HPDE6-E6E7 (cell line): ENCODE measurements around the gene AKNAD1.
"Not testable (repeated sequence)": the region's sequence is repeated elsewhere in the genome, so short reads cannot be mapped to it uniquely, and the experiment has no call there.

ENCODE experiments used
- DNase-seq: peaks from one replicate; pipeline ENCODE4 v3.0.0; 2011; ENCODE audit warnings: missing footprints; ENCODE audit errors: extremely low spot score

AKNAD1 gene, protein sequence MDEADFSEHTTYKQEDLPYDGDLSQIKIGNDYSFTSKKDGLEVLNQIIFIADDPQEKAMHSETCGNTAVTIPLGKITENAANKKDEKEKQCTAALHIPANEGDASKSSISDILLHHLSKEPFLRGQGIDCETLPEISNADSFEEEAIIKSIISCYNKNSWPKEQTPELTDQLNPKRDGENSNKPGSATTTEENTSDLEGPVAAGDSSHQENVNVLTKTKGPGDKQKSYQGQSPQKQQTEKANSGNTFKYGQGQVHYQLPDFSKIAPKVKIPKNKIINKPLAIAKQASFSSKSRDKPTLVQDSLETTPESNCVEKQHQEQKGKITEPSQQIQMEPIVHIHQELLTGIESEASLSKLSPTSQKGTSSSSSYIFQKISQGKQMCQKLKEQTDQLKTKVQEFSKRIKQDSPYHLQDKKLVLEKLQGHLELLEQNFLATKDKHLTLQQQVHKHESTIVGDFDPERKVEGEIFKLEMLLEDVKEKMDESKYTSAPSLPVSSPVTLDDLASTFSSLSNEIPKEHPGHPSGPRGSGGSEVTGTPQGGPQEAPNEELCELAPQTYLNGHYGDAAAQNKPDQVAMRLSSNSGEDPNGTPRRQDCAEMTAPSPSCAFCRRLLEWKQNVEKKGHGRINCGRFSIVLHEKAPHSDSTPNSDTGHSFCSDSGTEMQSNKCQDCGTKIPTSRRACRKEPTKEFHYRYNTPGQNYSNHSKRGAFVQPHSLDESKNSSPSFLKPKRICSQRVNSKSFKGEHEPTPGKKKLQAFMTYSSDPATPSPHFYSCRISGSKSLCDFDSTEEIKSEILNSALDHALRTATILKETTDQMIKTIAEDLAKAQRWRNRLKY

DNA sequence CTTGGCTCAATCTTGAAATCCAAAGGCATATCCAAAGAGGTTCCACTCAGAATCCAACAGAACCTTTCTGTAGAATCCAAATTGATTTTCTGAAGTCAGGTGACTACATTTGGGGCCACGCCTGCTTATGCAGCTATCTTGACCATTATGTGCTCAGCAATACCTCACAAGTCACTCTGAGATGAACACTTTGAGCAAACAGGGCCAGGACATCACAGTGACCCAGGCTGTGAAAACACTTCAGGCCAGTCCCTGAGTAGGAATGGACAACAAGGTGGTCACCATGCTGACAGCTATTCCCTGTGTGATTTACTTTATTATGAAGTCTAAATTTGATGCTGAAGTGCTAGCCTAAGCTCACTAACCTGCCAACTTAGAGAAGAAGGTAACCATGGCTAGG lies at the start of gene AKNAD1:
TSS of gene AKNAD1 (minus strand) at position 101 of the 400 bp plus-strand sequence. CDS start 4,430 bp downstream, outside the sequence.
- no peak for DNase-seq

DNA sequence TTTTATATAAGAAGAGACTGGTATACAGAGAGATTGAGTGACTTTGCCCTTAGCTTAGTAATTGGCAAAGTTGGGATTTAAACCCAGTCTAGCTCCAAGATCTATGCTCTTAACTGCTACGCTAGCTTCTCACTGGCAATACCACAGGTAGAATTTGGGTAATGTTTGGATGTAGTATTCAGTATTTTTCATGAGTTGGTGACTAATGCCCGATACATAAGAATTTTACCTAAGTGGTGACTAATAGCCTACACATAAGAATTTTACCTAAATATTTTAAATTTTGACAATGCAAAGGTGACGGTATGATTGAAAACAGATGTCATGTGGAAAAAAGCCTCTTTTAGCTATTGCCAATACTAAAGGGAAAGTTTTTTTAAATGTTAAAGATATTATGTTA lies 44.2 kb upstream of the AKNAD1 start:
- no peak for DNase-seq

DNA sequence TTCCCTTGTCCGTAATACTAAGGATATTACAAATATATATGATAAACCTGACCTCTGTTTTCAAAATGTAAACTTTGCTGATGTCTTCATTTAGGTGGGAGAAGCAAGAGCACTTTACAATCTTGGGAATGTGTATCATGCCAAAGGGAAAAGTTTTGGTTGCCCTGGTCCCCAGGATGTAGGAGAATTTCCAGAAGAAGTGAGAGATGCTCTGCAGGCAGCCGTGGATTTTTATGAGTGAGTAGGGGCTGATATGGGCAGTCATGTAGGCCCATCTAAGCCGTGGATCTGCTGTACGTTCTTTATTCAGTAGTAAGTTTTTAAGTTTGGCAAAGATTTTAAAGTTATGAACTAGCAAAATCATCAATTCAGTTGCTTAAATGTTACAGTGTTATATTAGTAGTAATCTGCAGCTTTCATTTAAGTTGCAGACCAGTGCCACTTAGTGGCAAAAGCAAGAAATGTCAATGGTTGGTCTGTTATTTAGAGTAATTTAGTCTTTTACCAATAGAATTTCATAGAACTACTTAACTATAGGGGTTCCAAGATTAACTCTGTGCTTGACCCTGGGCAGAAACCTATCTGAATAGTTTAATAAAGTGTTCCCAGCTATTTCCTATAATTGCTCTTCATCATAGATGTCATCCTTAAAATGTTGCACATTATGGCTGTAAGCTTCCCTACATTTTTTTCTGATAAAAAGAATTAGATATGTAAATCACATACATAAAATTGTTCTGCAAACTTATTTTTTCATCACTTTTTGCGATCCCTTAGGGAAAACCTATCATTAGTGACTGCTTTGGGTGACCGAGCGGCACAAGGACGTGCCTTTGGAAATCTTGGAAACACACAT lies 41.2 kb upstream of the AKNAD1 start:
- no peak for DNase-seq

DNA sequence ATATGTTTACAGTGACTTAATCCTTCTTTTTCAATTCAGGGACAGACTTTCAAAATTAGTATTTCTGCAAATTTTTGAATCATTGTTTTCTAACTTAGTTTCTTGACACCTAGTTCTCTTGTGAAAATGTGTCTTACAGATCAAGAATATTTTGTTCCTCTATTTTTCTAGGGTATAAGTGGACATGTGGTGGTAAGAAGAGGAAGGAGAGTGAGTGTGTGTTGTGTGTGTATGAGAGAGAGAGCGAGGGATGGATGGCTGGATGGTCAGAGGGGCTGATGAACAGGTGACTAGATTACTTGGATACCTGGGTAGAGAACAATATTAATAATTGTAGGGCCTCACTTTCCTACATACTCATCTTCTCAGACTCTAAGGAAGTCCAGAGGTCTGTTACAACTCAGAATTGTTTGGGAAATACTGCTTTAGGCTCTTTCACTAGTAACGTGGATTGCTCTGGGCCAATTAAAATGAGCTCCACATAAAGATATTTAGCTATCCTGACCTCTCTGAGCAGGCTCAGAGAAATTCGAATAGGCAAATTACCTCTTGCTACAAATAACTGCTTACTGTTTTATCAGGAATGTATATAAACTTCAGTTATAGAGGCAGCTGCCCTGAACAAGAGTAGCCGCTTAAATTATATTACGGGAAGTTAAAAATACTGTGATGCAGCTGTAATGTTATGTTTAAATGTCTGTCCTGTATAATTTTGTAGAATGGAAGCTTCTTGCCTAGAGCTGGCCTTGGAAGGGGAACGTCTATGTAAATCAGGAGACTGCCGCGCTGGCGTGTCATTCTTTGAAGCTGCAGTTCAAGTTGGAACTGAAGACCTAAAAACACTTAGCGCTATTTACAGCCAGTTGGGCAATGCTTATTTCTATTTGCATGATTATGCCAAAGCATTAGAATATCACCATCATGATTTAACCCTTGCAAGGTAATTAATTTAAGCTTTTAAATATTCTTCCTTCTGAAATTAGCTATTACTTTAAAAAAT lies 39.6 kb upstream of the AKNAD1 start:
- no peak for DNase-seq

DNA sequence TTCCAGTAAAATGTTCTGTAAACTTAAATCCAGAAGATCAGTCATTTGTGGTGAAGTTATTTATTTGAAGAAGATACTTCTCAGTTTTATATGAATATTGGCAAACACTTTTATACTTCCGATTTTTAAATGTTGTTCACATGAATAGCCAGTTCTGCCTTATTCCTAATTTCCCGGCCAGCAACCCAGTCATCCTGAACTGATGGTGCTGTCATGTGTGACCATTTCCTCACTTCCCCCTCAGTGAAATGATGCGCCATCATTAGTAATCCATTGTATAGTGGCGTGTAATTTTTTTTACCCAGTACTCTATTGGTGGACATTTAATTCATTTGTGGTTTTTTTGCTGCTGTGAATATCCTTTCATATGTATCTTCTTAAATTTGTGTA lies 36.2 kb upstream of the AKNAD1 start:
- DNase-seq = no peak

DNA sequence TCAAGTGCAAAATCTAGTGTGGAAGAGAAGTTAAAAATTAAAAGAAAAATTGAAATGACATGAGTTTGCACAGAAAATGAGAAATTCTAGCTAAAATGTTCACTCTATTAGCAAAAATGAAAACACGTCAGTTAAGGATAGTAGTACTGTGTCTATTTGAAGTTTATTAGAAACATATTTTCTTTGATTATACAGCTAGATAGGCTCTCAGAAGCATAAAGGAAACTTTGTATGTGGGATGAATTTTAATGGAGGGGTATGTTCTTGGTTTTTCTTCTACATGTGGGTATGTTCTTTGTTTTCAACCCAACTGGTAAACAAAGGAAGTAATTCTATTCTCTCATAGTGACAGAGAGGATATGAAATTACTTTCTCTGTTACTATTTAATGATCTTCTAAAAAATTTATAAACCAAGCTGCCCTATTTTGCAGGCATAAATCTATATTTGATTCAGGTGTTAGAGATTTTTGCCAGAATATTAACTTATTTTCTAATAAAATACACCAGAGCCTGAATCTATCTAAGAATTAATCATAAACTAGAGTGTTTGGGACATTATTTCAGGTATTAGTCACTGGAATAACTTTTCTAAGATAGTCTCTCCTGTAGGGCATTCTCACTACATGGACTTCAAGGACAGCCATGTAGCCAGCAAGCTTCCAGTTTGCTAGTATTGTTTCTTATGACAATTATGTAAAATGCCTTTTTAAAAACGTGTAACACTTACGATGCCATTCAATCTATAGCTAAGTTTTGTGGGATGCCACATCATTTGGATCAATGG lies 35.7 kb upstream of the AKNAD1 start:
- DNase-seq = no peak

DNA sequence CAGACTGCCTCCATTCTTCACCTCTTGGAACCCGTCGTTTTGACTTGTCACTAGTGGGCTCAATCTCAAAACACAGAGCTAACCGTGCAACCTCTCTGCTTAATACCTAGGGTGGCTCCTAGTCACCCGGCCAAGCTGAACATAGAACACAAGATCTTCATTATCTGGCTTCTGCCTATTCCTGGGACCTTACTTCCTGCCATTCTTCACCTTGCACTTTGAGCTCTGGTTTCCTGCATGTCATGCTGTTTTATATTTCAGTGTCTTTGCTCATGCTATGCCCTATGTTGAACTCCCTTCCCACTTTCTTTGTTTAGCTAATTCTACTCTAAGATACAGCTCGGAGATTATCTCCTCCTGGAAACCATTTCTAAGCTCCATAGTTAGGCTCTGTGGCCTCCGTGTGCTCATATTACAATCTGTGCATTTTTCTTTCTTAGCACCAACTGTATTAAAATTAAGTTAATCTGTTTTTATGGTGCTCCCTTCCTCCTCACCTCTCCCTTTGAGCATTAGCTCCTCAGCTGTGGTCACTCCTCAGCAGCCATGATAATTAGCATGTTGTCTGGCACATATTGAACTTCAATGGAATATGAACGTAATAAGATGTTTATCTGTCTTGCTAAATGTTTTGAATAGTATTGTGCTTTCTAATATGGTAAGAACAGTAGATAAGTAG lies 33.0 kb upstream of the AKNAD1 start:
- no peak for DNase-seq

DNA sequence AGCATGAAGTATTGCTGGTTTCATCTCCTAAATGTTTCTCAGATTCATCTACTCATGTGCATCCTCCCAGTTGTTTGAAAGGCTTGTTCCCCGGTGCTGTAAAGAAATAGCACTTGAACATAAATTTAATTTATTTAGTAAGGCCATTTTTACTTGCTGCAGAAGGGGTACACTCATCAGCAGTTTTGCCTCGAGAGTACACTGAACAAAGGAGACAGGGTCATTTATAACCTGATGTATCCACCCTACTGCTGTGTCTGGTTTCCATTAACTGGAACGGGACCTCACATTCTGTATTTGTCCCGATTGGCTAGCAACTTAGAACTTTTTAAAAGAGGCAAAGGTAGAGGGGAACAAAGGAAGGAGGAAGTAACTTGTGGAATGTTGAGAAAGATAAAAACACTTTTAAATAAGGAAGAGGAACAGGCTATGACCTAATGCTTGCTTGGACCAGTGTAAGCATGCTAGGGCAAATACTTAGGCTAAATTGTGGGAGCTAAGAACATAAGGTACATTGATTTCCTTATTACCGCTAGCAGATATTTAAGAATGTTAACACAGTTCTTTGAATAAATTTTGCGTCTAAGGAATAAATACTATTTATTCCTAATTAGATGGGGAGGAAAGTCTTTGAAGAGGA lies 32.2 kb upstream of the AKNAD1 start:
- not testable (repeated sequence) for DNase-seq

DNA sequence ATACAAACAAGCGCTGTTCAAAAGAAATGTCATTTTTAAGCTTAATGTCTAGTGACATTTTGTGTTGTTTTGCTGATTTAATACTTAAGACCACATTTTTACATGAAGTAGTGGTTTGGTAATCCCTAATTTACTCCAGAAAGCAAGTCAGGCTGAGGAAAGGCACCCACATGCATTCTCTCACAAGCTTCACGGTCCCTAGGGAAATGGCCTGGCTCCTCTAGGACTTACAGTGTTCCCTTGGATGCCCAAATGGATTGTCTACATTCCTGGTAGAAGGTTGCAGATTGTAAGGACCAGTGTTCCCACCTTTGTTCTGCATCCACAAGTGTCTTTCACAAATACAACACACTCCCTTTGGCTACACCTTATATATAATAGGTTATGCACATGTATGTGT lies 29.4 kb upstream of the AKNAD1 start:
- DNase-seq = no peak

DNA sequence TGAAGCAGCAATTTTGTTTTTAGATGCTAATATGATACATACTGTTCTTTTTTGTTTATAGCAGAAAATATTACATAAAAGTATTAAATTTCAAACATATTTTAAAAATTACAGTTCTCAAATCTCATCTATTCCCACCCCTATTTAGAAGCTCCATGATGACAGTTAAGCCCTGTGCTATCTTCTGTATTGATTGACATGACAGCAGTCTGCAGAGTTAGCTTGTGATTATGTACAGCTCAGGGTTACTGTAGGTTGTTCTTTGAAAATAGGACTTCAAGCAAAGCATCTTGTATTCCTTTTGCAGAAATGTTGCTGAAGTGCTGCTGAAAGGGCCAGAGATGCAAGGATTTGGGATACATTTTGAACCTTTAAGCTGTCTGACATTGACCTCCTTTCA lies 28.1 kb upstream of the AKNAD1 start:
- no peak for DNase-seq

DNA sequence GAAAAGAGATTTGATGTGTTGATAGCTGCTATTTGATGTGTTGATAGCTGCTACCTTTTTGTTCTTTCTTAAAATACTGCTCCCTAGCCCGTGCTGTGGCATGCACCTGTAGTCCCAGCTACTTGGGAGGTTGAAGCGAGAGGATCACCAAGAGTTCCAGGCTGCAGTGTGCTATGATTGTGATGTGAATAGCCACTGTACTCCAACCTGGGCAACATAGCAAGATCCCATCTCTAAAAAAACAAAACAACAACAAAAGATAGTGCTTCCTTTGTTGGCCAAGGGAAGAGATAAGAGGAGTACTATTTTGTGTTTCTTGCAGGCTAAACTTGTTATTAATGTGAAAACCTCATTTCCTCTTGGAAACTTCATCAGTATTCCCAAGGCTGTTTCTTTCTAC lies 25.9 kb upstream of the AKNAD1 start:
- no peak for DNase-seq

DNA sequence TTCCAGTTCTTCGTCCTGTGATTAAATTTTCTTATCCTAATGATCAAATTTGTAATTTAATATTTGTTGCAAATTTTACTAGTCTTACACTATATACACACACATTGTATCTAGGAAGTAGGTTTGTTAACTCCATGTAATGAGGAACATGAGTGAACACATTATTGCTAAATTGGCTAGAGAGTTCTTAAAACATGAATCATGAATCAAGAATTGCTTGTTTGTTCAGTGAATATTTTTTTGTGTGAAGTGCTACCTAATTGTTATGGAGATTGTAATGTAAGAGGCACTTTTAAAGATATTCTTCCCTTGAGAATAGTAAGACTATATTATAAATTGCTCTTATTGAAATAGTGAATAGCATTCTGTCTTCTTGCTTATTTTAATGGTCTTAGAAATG lies 24.5 kb upstream of the AKNAD1 start:
- peak; percentile 42 for DNase-seq

DNA sequence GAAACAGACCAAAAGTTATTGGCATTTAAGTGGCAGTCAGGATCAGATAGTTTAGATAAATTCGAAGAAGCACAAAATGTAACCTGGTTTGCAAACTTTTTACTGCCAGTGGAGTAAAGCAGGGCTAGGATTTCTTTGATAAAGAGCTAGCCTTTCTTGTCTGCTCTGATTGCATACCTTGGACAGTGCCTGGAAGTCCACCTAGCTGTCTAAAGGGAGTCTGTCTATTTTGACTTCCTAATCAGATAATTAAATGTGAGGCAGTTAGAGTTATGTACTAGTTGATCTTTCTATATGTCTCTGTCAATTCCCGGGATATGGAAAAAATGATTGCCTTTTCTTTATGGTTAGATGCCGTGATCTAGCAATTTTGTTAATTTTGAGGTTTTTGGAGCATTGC lies 24.0 kb upstream of the AKNAD1 start:
- no peak for DNase-seq

DNA sequence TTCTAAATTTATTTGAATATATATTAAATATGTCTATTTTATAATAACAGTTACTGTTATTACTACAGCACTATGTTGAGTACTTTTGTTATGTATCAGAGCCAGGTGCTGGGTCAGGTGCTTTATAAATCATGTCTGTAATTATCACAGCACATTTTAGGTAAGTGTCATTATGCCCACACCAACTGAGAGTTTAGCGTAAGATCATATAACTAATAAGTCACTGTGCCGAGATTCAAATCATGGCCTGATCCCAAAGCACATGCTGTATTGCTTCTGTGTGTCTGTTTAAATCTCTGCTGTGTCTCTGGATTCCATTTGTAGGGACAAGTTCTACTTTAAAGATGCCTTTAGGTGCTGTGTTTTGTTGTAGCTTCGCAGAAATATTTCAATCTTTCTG lies 21.8 kb upstream of the AKNAD1 start:
- no peak for DNase-seq

DNA sequence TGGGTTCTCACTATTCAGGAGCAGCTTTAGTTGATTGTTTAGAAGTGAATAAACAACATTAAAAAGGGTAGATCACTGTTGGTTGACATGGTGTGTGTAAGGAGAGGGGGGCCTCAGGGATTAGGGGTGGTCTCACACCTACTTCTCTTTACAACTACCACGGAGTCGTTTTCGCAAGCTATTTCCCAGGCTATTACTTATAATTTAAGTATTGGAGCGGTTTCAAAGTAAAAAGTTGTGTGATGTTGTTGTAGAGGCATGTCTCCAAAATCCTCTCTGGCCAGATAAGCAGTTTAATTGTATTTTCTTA lies 21.2 kb upstream of the AKNAD1 start:
- no peak for DNase-seq

DNA sequence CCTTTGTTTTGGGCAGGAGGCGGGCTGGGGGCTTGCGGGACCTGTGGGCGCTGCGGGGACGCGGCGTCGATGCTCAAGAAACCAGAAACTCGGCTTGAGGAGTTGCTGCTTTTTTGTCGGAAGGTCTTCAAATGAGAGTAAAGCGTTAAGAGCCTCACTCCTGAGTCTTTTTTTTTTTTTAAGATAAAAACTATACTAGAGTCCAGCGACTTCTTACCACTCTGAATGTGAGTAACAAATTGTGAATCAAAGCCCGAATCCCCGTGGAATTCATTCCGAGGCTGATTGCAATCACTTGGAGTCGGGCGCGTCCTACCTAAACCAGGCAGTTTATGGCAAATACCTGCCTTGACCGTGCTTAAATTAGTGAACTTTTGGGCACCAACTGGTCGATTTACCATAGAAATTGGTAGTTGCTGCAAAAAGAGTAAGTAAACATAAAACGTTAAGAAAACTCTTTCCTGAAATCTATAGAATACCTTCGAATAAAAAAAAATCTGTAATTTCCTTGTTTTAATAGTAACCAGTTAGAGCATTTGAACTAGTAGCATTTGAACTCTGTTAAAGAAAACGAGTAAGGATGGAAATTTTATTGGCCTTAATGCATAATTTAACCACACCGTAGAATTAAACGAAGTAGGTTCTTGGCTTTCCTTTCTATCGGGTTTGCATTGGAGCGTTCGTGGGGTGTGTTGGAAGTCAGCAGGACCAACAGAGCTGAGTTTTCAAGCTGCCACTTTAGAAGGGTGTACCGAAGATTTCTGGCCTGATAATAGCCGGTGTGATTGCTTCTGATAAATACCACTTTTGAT lies 20.7 kb upstream of the AKNAD1 start:
- no peak for DNase-seq

DNA sequence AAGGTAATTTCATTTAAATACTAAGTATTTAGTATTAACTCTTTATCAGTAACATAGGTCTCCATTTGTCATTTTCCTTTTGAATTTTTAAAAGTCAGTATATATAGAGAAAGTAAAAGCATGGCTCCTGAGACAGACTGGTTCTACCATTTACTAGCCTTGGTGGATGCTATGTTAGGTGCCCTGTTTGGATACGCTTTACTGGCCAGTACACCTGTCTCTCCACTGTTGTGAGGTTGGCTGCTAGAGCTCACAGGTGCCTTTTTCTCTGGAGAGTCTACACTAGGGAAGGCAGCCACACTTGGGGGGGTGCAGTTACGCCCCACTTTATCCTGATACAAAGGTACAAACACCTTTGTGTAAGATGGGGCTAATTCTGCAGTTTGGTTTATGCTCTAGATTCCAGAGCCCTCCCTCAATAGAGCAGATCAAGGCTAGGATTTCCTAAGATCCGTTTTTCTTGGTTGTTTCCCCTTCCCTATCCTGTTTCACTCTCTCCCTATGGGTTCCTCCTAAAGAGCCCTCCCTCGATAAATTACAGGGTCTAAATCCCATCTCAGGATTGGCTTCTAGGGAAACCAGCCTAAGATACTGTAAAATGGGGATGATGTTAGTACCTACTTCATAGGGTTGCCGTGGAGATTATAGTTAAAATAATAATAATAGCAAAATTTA lies 14.3 kb upstream of the AKNAD1 start:
- DNase-seq = no peak
